NCI-H345 (cell line): ENCODE results near the gene IQSEC1.

ENCODE experiments used
- DNase-seq: peaks from one replicate; lab custom pipeline; 2025; lab: John Stamatoyannopoulos, UW

Gene IQSEC1

GRCh38 chr3:13106308-13107001 is 33.2 kb upstream of the IQSEC1 start:
- no peak for DNase-seq

- DNase-seq = no peak
Measured at GRCh38 chr3:13105896-13106250, 32.6 kb upstream of the IQSEC1 start.

DNA sequence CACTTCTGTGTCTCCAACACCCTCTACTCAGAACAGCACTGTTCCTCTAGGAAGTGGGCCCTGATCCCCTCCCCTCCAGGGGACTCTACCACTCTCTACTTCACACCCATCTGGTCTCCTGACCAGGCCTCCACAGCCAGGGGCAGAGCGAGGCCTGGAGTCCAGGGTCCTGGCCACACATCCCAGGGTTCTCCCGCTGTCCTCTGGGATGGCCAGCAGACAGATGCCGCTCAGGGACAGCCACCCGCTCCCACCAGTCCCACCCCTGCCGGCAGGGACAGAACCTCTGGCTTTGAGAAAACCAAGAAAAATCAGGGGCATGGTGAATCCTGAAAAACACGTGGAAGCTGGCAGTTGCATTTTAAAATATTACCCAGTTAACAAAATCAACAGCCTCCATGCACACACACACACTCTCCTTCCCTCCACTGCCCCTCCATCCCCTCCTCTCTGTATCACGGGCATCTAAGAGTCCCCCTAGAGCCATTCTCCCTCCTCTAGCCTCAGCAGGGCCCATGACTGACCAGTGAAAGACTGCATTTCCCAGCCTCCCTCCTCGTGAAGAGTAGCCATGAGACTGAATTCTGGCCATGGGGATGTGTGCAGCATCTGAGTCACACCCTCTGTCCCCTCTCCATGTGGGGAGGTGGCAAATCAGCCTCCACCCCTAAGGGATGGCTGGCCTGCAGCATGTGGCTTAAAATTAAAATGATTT is 32.1 kb upstream of the IQSEC1 start:
- no peak for DNase-seq

DNA sequence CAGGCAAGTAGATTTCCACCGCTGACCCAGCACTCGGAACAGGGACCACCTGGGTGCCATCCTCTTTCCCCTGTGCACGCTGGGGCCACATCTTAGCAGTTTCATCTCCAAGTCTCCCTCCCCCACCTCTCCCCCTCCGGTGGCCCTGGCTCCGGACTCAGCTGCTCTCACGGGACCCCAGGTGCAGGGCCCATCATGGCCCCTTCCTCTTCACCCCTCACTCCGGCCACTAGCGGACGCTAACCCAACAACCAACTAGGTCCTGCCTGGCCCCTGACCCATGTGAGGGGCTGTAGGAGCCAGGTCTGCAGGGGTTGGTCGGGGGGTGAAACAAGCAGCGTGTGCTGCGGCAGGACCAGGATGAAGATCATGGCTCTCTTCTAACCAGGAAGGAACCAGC is 31.3 kb upstream of the IQSEC1 start:
- DNase-seq = no peak

DNA sequence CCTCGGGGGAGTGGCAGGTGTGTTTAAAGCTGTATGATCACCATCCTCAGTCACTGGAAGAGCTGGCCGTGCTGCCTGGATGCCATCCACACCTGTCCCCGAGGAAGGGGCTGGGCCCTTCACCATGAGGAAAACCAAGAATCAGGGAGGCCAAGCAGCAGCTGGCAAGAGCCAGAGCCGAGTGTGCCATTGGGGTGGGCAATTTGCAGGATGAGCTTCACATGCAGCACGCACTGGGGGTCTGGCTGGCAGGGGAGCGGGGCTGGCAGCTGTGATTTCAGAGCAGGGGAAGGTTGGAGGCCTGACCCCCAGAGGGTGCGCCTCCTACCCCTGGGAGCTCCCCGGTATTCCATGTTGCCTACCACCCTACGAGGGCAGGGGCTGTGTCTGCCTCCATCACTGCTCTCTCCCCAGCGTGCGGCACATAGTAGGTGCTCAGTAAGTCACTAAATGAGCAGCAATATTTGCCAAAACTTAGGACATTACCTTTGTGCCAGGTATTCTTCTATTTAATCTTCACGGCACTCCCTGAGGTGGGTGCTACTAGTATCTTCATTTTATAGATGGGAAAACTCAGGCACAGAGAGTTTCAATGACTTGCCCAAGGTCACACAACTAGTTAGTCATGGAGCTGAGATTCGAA is 30.3 kb upstream of the IQSEC1 start:
- DNase-seq = no peak

- DNase-seq = no peak
Measured at GRCh38 chr3:13102386-13103345, 29.4 kb upstream of the IQSEC1 start.

GRCh38 chr3:13099707-13100106 is 26.5 kb upstream of the IQSEC1 start:
- DNase-seq = no peak

DNA sequence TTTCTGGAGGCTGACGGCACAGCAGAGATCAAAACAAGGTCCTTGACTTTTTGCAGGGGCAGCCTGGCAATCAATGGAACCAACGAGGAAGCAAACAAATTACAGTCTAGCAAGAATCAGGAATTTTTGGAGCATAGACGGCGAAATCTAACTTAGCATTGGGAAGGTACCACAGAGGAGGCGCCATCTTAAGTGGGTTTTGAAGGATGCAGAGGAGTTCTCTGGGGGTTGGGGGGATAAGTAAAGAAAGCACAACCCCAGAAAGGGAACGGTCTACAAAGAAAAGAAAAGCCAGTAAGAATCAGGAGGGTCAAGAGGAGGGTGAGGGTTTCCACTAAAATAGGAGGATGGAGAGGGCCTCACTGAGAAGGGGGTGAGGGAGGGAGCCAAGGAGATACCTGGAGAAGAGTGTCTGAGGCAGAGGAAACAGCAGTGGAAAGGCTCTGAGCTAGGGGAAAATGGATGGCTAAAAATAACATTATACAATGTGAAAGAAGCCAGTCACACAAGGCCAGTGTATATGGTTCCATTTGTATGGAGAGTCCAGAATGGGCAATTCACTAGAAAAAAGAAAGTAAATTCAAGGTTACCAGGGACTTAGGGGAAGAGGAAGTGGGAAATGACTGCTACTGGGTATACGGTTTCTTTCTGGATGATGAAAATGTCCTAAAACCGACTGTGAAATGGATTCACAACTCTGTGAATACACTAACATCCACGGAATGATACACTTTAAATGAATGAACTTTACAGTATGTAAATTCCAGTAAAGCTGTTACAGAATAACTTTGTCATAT is 25.2 kb upstream of the IQSEC1 start:
- no peak for DNase-seq

GRCh38 chr3:13096356-13096755 is 23.1 kb upstream of the IQSEC1 start:
- DNase-seq = no peak

DNA sequence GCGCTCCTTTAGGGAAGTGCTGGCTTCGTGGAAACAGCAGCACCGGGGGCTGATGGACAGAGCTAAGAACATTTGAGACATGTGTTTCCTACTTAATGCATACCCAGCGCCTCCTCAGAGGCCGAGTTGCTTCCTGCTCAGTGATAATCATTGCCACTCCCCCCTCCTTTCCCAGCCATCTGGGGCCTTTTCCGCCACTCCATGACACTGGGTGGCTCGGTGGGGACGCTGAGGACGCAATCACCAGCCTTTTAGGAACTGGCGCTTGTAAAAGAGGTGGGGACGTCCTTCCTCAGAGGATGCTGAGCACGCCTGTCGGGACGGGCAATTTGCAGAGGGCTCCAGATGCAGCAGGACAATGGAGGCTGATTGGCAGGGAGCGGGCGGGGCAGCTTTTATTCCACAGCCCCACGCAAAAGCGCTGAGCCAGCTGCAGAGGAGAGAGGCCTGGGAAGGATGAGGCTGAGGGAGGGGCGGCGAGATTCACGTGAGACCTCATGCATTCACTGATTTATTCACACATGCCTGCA is 22.2 kb upstream of the IQSEC1 start:
- no peak for DNase-seq

DNA sequence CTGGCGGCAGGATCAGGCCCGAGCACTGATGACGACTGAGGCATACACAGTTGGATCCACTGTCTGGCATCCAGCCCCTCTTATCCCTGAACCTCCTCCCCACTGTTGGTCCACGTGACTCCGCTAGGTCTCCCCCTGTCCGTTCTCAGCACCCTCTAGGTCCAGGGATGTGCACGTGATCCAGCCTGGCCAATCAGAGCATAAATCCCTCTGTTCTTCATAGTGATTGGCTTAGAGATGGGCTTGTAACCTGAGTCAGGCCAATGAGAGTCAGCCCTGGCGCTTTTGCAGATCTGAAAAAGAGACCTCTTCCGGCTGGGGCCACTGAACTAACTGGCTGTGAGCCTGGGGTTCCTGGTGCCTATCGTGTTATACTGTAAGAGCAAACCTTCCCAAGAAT is 20.5 kb upstream of the IQSEC1 start:
- DNase-seq = no peak

- no peak for DNase-seq
Measured at GRCh38 chr3:13092621-13093617, 19.7 kb upstream of the IQSEC1 start.

DNA sequence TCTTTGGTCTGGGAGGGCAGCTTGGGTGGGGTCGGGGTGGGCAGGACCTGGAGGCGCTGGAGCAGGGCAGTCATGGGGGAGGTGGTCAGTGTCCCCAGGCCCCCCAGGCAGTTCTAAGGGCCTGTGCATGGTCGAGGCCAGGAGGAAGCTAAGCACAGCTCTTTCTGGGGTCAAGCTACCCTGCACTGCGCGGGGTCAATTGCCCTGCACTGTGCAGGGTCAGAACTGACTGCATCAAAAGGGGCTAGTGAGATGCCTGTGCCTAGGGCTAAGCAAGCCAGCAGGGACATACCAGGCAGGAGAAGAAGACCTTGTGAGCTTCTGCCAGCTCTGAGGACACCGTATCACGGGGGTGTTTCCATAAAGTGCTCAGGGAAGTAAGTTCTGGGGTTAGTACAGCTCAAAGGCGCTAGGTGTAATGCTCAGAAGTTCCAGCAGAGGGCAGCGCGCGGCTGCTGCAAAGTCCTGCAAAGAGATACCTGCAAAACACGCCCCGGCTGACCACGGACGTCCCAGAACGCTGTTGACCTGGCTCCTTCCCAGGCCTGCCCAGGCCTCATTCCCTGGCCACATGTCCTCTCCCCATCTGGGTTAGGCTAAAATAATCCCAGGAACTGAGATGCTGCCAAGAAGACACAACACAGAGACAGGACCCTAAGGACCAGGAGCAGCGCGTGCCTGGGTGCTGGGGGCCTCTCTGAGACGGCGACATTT is 18.8 kb upstream of the IQSEC1 start:
- peak; percentile 57 for DNase-seq

- DNase-seq = no peak
Measured at GRCh38 chr3:13088028-13089006, 15.1 kb upstream of the IQSEC1 start.

GRCh38 chr3:13087320-13087990 is 14.2 kb upstream of the IQSEC1 start:
- DNase-seq = no peak

DNA sequence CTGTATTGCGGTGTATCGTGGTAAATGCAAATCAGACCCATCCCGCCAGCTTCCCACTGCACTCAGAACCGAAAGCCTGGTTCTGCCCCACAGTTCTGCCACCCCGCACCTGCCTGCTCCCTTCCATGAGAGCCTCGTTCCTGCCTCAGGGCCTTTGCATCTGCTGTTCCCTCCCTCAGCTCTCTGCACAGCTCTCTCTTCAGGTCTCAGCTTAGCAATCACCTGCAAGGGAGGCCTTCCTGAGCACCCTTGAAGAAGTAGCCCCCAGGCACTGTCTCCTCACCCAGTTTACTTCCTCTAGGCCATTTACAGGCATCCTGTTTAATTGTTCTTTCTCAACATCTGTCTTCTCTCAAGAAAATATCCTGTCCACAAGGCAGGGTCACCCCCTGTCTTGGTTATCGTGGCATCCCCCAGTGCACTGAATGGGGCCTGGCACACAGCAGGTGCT is 13.3 kb upstream of the IQSEC1 start:
- no peak for DNase-seq

- no peak for DNase-seq
Measured at GRCh38 chr3:13085846-13086179, 12.6 kb upstream of the IQSEC1 start.
